GM12872 (cell line): ENCODE results near the gene RNH1.

ENCODE experiments used
- TF ChIP-seq, protein P1 (sequence below): IDR thresholded peaks from 3 replicates; pipeline ENCODE4 v1.5.1; 2011; ENCODE audit warnings: low read depth, mild to moderate bottlenecking, low read length, moderate library complexity; ENCODE audit not compliant: insufficient read depth

The RNH1 gene

DNA sequence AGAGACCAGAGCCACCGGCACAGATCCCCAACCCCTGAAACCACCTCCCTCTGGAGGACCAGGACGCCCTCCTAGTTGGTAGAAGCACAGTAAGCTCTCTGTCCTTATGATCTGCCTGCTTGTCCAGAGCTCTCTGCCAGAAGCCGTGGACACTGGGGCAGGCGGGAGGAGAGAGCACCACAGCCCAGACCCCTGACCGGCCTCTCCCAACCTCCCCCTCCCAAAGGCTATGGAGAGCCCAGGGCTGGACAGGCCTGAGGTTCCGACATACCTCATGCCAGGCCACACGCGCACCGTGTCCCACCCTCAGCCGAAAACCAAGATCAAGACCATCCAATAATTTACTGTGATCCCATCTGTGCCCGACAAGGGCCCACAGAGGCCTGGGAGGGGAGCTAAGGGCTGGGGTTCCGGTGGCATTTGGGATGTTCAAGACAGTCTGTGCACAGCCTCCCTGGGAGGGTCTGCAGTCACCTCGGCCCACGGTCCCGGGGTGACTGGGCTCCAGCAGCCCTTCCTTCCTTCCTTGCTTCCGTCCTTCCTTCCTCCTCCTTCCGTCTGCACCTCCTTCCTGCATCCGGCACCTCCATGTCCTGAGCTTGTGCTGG lies 25.0 kb upstream of the RNH1 start:
- TF ChIP-seq, protein P1, sequence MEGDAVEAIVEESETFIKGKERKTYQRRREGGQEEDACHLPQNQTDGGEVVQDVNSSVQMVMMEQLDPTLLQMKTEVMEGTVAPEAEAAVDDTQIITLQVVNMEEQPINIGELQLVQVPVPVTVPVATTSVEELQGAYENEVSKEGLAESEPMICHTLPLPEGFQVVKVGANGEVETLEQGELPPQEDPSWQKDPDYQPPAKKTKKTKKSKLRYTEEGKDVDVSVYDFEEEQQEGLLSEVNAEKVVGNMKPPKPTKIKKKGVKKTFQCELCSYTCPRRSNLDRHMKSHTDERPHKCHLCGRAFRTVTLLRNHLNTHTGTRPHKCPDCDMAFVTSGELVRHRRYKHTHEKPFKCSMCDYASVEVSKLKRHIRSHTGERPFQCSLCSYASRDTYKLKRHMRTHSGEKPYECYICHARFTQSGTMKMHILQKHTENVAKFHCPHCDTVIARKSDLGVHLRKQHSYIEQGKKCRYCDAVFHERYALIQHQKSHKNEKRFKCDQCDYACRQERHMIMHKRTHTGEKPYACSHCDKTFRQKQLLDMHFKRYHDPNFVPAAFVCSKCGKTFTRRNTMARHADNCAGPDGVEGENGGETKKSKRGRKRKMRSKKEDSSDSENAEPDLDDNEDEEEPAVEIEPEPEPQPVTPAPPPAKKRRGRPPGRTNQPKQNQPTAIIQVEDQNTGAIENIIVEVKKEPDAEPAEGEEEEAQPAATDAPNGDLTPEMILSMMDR = no peak

GRCh38 chr11:530960-531831 lies 24.2 kb upstream of the RNH1 start:
- TF ChIP-seq, protein P1 = no peak

- TF ChIP-seq, protein P1 = no peak
Measured at GRCh38 chr11:529728-530411, 22.8 kb upstream of the RNH1 start.

GRCh38 chr11:528815-529727 lies 22.0 kb upstream of the RNH1 start:
- TF ChIP-seq, protein P1 = no peak

DNA sequence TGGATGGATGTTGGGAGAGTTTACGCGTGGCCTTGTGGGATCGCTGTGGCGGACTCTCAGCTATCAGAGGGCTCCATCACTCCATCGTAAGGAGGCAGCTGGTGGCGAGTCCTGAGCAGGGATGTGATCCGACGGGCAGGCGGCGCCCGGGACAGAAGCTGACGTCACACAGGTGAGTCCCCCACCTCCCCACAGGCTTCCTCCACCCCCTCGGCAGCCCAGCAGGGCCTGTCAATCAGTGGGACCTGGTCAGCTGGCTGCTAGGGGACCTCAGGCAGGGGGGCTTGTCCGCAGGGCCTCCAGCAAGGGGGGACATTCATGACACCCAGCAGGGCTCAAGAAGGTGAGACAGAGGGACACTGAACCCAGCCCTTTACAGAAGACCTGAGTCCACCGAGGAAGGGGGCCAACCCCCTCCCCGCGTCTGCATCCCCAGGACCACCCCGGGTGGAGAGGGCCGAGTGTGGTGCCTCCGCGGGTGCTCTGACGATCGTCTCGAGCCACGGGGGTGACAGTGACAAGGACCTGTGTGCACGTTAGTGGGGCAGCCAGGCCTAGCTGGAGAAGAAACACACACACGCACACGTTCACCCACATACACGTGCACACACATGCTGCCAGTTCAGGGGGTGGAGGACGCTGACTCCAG lies 21.2 kb upstream of the RNH1 start:
- TF ChIP-seq, protein P1 = no peak

DNA sequence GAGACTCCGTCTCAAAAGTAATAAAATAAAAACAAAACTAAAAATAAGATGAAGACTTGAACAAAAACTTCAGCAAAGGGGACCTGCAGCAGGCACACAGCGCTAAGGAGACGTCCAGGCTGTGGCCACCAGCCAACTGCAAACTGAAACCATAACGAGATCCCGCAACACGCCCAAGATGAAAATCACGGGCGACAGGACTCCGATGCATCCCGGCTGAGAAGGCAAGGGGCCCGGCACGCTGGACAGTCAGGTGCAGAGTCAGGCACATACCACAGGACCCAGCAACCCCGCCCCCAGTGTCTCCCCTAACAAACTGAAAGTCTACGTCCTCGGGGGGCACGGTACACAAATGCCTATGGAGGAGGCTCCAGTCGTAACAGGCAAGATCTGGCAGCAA lies 19.1 kb upstream of the RNH1 start:
- TF ChIP-seq, protein P1 = no peak
